Smooth muscle cell (in vitro differentiated cells): ENCODE measurements around the gene SERPINA3. TPM values are rescaled to one million over a fixed set of nuclear protein-coding genes. Genes with fewer than 3 reads are reported as not detected.

Experiments
- DNase-seq: peaks from one replicate; lab custom pipeline; 2025; ENCODE audit not compliant: unreplicated experiment; lab: John Stamatoyannopoulos, UW
- H2AFZ ChIP-seq: fragments of 200-600 bp; sonication (generic); 2 replicates; pipeline ENCODE4 v1.6.0; 2016; ENCODE audit warnings: antibody characterized with exemption, low read depth, mild to moderate bottlenecking
- H3F3A ChIP-seq: fragments of 200-600 bp; sonication (generic); 2 replicates; pipeline ENCODE4 v1.6.0; 2017; ENCODE audit warnings: antibody characterized with exemption, low read depth
- H3K27ac ChIP-seq: fragments of 200-600 bp; sonication (generic); 2 replicates; pipeline ENCODE4 v1.5.1; 2016; ENCODE audit warnings: low read depth, mild to moderate bottlenecking
- H3K27me3 ChIP-seq: fragments of 200-600 bp; sonication (generic); 2 replicates; pipeline ENCODE4 v1.6.1; 2016; ENCODE audit warnings: low read depth, mild to moderate bottlenecking
- H3K36me3 ChIP-seq: fragments of 200-600 bp; sonication (generic); 2 replicates; pipeline ENCODE4 v1.5.1; 2016; ENCODE audit warnings: low read depth
- H3K4me1 ChIP-seq: fragments of 200-600 bp; sonication (generic); 2 replicates; pipeline ENCODE4 v1.5.1; 2016; ENCODE audit warnings: low read depth
- H3K4me2 ChIP-seq: fragments of 200-600 bp; sonication (generic); 2 replicates; pipeline ENCODE4 v1.6.0; 2016; ENCODE audit warnings: mild to moderate bottlenecking
- H3K4me3 ChIP-seq: fragments of 200-600 bp; sonication (generic); 2 replicates; pipeline ENCODE4 v1.5.1; 2016; ENCODE audit warnings: mild to moderate bottlenecking
- H3K79me2 ChIP-seq: fragments of 200-600 bp; sonication (generic); 2 replicates; pipeline ENCODE4 v1.6.0; 2016; ENCODE audit warnings: low read depth, mild to moderate bottlenecking
- H3K9ac ChIP-seq: fragments of 200-600 bp; sonication (generic); 2 replicates; pipeline ENCODE4 v1.6.0; 2016; ENCODE audit warnings: low read depth
- H3K9me3 ChIP-seq: fragments of 200-600 bp; sonication (generic); replicated peaks from 2 replicates; pipeline ENCODE4 v1.5.1; 2016; ENCODE audit warnings: low read depth
- H4K20me1 ChIP-seq: fragments of 200-600 bp; sonication (generic); 2 replicates; pipeline ENCODE4 v1.6.0; 2016; ENCODE audit warnings: low read depth
- CTCF ChIP-seq: fragments of 200-600 bp; sonication (generic); IDR thresholded peaks from 2 replicates; pipeline ENCODE4 v1.5.1; 2017; ENCODE audit warnings: borderline replicate concordance, mild to moderate bottlenecking, antibody characterized with exemption; ENCODE audit not compliant: insufficient read depth, poor library complexity, severe bottlenecking
- WGBS: methylation state at CpG from one replicate; pipeline ENCODE4 v1.1.7; 2016; ENCODE audit warnings: low lambda C conversion rate; 5-methylcytosine and 5-hydroxymethylcytosine counted together
- polyA plus RNA-seq: library from polyadenylated mRNA; unstranded; fragments of >200 nt; fragmentation: Nextera tagmentation; extraction: Ambion mirVana; gene quantifications from 2 replicates; pipeline ENCODE4 v1.2.1, GENCODE V29; 2016
- total RNA-seq: library from RNA; depleted of rRNA; stranded (reverse); fragments of >200 nt; gene quantifications from 2 replicates; pipeline ENCODE4 v1.2.3, GENCODE V29; 2014

The SERPINA3 gene
- total and polyA plus RNA-seq, 2 experiments from 2014 or later: 0.45 to 3.2 TPM

- no peak overlapping the region for H3K9ac ChIP-seq
- 81% methylated on average over 7 of the region's 7 CpGs for WGBS
- no peak overlapping the region for H3K27ac ChIP-seq
- DNase-seq: no peak
- H3K4me2 ChIP-seq: no peak overlapping the region
- H3K9me3 ChIP-seq: no peaks in the 10 kb centered on the region
- H3K36me3 ChIP-seq: no peaks in the 10 kb centered on the region
- H3K4me3 ChIP-seq: no peak overlapping the region
- H4K20me1 ChIP-seq: no peaks in the 10 kb centered on the region
- H3F3A ChIP-seq: no peaks in the 10 kb centered on the region
- H3K79me2 ChIP-seq: no peaks in the 10 kb centered on the region
- no peak for TF ChIP-seq CTCF
- no peaks in the 10 kb centered on the region for H3K4me1 ChIP-seq
- no peak overlapping the region for H2AFZ ChIP-seq
- H3K27me3 ChIP-seq: no peaks in the 10 kb centered on the region
Observed at GRCh38 chr14:94571395-94571794, 40.8 kb upstream of the SERPINA3 start.

- no peak overlapping the region for H3K27ac ChIP-seq
- DNase-seq: no peak
- H3K9ac ChIP-seq: no peak overlapping the region
- no peaks in the 10 kb centered on the region for H3K4me1 ChIP-seq
- H3K9me3 ChIP-seq: no peaks in the 10 kb centered on the region
- TF ChIP-seq CTCF: no peak
- H3F3A ChIP-seq: no peaks in the 10 kb centered on the region
- no peaks in the 10 kb centered on the region for H3K79me2 ChIP-seq
- 77% methylated on average over 6 of the region's 6 CpGs for WGBS
- no peak overlapping the region for H3K4me2 ChIP-seq
- H3K4me3 ChIP-seq: no peak overlapping the region
- no peaks in the 10 kb centered on the region for H4K20me1 ChIP-seq
- no peak overlapping the region for H2AFZ ChIP-seq
- no peaks in the 10 kb centered on the region for H3K36me3 ChIP-seq
- H3K27me3 ChIP-seq: peaks cover under 1% of the 10 kb centered on the region
Observed at GRCh38 chr14:94571950-94572349, 40.2 kb upstream of the SERPINA3 start.

- no peaks in the 10 kb centered on the region for H4K20me1 ChIP-seq
- no peak overlapping the region for H3K27ac ChIP-seq
- 79% methylated on average over 7 of the region's 7 CpGs for WGBS
- no peak overlapping the region for H2AFZ ChIP-seq
- no peak for TF ChIP-seq CTCF
- H3K79me2 ChIP-seq: no peaks in the 10 kb centered on the region
- no peaks in the 10 kb centered on the region for H3K36me3 ChIP-seq
- H3K4me2 ChIP-seq: no peak overlapping the region
- H3K9me3 ChIP-seq: no peaks in the 10 kb centered on the region
- H3K27me3 ChIP-seq: peaks cover 4% of the 10 kb centered on the region
- H3F3A ChIP-seq: no peaks in the 10 kb centered on the region
- H3K9ac ChIP-seq: no peak overlapping the region
- no peak overlapping the region for H3K4me3 ChIP-seq
- no peak for DNase-seq
- no peaks in the 10 kb centered on the region for H3K4me1 ChIP-seq
Observed at GRCh38 chr14:94572637-94573303, 39.4 kb upstream of the SERPINA3 start.

GRCh38 chr14:94573475-94574277 lies 38.5 kb upstream of the SERPINA3 start:
- no peaks in the 10 kb centered on the region for H4K20me1 ChIP-seq

More at GRCh38 chr14:94573475-94574277, 38.5 kb upstream of the SERPINA3 start:
- Histone ChIP-seq H3K79me2 (no peaks in the 10 kb centered on the region), H3K9ac (no peak overlapping the region), H2AFZ (no peak overlapping the region), H3K36me3 (no peaks in the 10 kb centered on the region), H3K9me3 (no peaks in the 10 kb centered on the region), H3F3A (no peaks in the 10 kb centered on the region), H3K4me1 (no peaks in the 10 kb centered on the region), H3K27me3 (peaks cover 4% of the 10 kb centered on the region), H3K4me3 (no peak overlapping the region), H3K27ac (no peak overlapping the region), H3K4me2 (no peak overlapping the region)
- no peak for DNase-seq
- no peak for TF ChIP-seq CTCF
- 86% methylated on average over 6 of the region's 6 CpGs for WGBS
